Lung (tissue), 12 donors: ENCODE measurements around the gene MPPED1. TPM values are rescaled to one million over a fixed set of nuclear protein-coding genes. Genes with fewer than 3 reads are reported as not detected.
A peak's percentile ranks its signal among the peaks of the same experiment; 100 is the strongest.

Experiments
- ATAC-seq: fragments of 200-7000 bp; cut with Tn5 transposase; one replicate; pipeline ENCODE4 v1.9.1; 2020; ENCODE audit warnings: moderate number of reproducible peaks; ENCODE audit not compliant: insufficient read depth, low FRiP score
- DNase-seq, 3 donors: peaks; one replicate each; pipeline ENCODE4 v3.0.0-alpha.2; 2013 to 2017
- H3K27ac ChIP-seq, 2 donors: one replicate each; pipeline ENCODE4 v1.5.1; 2013; ENCODE audit warnings: mild to moderate bottlenecking in 2 of 2, moderate library complexity in 2 of 2, control low read depth in 1 of 2, inconsistent platforms in 1 of 2, low read depth in 1 of 2, low read length in 1 of 2
- H3K27me3 ChIP-seq, 3 donors: one replicate each; pipeline ENCODE4 v1.5.1; 2013; ENCODE audit warnings: low read length in 2 of 3; ENCODE audit not compliant: control insufficient read depth in 3 of 3, insufficient read depth in 3 of 3
- H3K36me3 ChIP-seq, 4 donors: one replicate each; pipeline ENCODE4 v1.5.1; 2013; ENCODE audit warnings: low read length in 4 of 4, mild to moderate bottlenecking in 1 of 4, moderate library complexity in 1 of 4; ENCODE audit not compliant: control insufficient read depth in 4 of 4, insufficient read depth in 4 of 4
- H3K4me1 ChIP-seq, 5 donors: one replicate each; pipeline ENCODE4 v1.5.1; 2013; ENCODE audit warnings: low read length in 5 of 5, mild to moderate bottlenecking in 2 of 5, moderate library complexity in 1 of 5; ENCODE audit not compliant: control insufficient read depth in 5 of 5, insufficient read depth in 5 of 5
- H3K4me3 ChIP-seq: one replicate; pipeline ENCODE4 v1.5.1; 2013; ENCODE audit warnings: mild to moderate bottlenecking, control low read depth, moderate library complexity
- H3K9ac ChIP-seq, 2 donors: one replicate each; pipeline ENCODE4 v1.5.1; 2013; ENCODE audit warnings: low read length in 2 of 2, control low read depth in 1 of 2; ENCODE audit not compliant: insufficient read depth in 1 of 2
- H3K9me3 ChIP-seq, 4 donors: one replicate each; pipeline ENCODE4 v1.5.1; 2013; ENCODE audit warnings: low read length in 3 of 4, mild to moderate bottlenecking in 1 of 4, moderate library complexity in 1 of 4; ENCODE audit not compliant: control insufficient read depth in 4 of 4, insufficient read depth in 3 of 4
- WGBS, 2 donors: extraction: QIAGEN DNeasy Blood & Tissue Kit; methylation state at CpG; one replicate each; pipeline ENCODE4 v1.1.7; 2013; 5-methylcytosine and 5-hydroxymethylcytosine counted together
- polyA plus RNA-seq, 2 donors: library from polyadenylated mRNA; stranded (reverse); fragments of 200-250 nt; gene quantifications; one replicate each; pipeline ENCODE4 v1.2.1, GENCODE V29; 2013
- total RNA-seq, 2 donors: library from RNA; depleted of rRNA in 1 of 2; stranded (reverse); fragments of >200 nt in 1 of 2; gene quantifications; one replicate each; pipeline ENCODE4 v1.2.1, GENCODE V29; 2014 to 2021
- TF ChIP-seq, protein P1 (sequence below): IDR thresholded peaks from 2 replicates; pipeline ENCODE4 v1.5.1; 2012; ENCODE audit warnings: mild to moderate bottlenecking; ENCODE audit errors: control extremely low read depth, extremely low read depth
- donor health status: control.
- donor health status: control.
- donor health status: Bipolar disorder and iron deficiency.
- donor health status: healthy.
- donor health status: DM: yes; HTN: yes; CAD: no.

The MPPED1 gene
- total and polyA plus RNA-seq, 4 donors: 0.05 to 0.65 TPM; not detected in 2

DNA sequence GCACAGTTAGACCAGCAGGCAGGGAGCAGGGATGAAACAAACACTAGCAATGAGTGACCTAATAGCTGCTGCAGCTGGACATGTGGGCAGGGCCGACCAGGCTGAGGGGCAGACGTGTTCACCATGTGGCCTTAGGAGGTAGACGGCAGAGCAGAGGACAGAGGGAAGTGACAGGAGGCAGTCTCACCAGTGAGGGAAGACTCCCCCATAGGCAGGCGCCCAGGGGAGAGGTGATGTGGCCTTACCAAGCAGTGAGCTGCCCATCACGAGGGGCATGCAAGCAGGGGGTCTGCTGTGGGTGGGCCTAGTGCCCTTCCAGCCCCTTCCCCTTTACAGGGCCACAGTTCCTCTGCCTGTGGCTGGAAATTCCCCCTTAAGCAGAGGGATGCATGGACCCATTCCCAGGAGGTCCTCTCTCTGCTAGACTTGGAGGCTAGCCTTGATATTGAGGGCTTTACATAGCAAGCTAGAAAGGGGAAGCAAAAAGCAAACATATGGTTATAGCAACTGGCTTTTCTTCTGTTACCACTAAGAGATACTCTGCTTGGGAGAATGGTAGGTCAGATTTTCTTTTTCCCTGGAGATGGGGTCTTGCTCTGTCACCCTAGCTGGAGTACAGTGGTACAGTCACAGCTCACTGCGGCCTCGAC is 67.6 kb downstream of the MPPED1 start:
- TF ChIP-seq, protein P1, sequence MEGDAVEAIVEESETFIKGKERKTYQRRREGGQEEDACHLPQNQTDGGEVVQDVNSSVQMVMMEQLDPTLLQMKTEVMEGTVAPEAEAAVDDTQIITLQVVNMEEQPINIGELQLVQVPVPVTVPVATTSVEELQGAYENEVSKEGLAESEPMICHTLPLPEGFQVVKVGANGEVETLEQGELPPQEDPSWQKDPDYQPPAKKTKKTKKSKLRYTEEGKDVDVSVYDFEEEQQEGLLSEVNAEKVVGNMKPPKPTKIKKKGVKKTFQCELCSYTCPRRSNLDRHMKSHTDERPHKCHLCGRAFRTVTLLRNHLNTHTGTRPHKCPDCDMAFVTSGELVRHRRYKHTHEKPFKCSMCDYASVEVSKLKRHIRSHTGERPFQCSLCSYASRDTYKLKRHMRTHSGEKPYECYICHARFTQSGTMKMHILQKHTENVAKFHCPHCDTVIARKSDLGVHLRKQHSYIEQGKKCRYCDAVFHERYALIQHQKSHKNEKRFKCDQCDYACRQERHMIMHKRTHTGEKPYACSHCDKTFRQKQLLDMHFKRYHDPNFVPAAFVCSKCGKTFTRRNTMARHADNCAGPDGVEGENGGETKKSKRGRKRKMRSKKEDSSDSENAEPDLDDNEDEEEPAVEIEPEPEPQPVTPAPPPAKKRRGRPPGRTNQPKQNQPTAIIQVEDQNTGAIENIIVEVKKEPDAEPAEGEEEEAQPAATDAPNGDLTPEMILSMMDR: no peak
- Histone ChIP-seq H3K27me3 (no peaks in the 10 kb centered on the region), H3K4me1 (no peaks in the 10 kb centered on the region), H3K4me3 (no peak overlapping the region), H3K9ac (no peak overlapping the region), H3K27ac (no peak overlapping the region), H3K36me3 (no peaks in the 10 kb centered on the region), H3K9me3 (peaks cover 0 to 5% (median 0%) of the 10 kb centered on the region in 4 donors)
- WGBS, 2 donors: 83 to 88% methylated on average over 7 of the region's 7 CpGs
- no peak for DNase-seq
- ATAC-seq: no peak

DNA sequence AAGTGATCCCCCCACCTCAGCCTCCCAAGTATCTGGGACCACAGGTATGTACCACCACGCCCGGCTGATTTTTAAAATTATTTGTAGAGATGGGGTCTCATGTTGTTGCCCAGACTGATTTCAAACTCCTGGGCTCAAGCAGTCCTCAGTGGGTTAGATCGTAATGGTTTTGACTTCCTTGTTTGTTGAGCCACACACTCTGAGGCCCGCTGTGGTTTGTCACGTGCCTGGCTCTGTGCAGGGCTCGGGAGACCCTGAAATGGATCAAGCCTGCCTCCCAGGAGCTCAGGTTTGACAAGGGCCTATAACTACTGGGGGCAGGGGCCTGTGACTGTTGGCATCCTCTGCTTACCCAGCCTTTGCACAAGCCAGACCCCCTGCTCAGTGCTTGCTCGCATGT is 68.1 kb downstream of the MPPED1 start:
- WGBS, 2 donors: 50 to 68% methylated on average over 7 of the region's 7 CpGs
- H3K9ac ChIP-seq: no peak overlapping the region
- TF ChIP-seq, protein P1: no peak
- H3K4me3 ChIP-seq: no peak overlapping the region
- no peaks in the 10 kb centered on the region for H3K36me3 ChIP-seq
- ATAC-seq: no peak
- no peaks in the 10 kb centered on the region for H3K4me1 ChIP-seq
- no peak overlapping the region for H3K27ac ChIP-seq
- peaks cover 0 to 4% (median 0%) of the 10 kb centered on the region in 4 donors for H3K9me3 ChIP-seq
- no peak for DNase-seq
- H3K27me3 ChIP-seq: peaks cover 0 to 2% (median 0%) of the 10 kb centered on the region in 3 donors

DNA sequence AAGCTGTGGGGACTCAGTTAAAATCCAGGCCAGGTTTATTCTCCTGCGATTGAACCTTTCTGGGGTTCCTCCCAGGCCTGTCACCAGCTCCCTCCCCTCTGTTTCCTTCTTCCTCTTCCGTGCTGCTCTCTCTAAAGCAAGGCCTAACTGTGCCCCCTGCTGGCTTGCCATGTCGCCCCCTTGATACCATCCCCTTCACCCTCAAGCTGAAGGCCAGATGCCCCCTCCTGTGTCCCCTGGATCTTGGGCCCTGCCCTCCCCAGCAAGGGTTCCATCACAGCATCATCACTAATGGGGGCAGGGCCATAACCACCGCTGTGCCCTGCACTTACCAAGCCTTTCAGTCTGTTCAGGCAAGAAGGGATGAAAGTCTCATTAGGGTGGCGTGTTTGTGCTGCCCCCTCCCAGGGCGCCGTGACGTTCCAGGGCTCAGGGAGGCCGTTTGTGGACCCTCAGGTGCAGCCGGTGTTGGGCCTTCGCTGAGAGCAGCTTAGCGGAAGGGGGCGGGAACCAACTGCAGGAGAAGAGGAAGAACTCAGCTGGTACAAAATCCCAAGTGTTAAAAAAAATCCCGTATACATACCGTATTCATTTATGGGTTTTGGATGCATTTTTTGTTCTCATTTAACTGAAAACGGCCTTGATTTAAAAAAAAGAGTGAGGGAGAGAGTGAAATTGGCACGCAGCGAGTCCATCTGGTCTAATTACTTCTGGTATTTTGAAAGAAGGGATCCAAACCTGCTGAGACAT is 69.9 kb downstream of the MPPED1 start:
- TF ChIP-seq, protein P1: no peak
- 18 to 33% methylated on average over 18 of the region's 18 CpGs for WGBS, 2 donors

More for the DNA sequence above, 69.9 kb downstream of the MPPED1 start:
- Histone ChIP-seq H3K27me3 (peaks cover 0 to 13% (median 0%) of the 10 kb centered on the region in 3 donors), H3K9ac (no peak overlapping the region), H3K27ac (no peak overlapping the region), H3K9me3 (no peaks in the 10 kb centered on the region), H3K36me3 (no peaks in the 10 kb centered on the region), H3K4me1 (no peaks in the 10 kb centered on the region), H3K4me3 (no peak overlapping the region)
- no peak for ATAC-seq
- peak; percentile 3 to 29 (median 11) for DNase-seq
